Activated naive CD8-positive, alpha-beta T cell (primary cell): ENCODE measurements around the gene NTM.

Source experiments
- H3K27ac Mint-ChIP-seq: one replicate; pipeline ENCODE4 v1.8.0; 2021; ENCODE audit warnings: mixed read lengths
- H3K27me3 Mint-ChIP-seq: one replicate; pipeline ENCODE4 v1.8.0; 2021; ENCODE audit warnings: mixed read lengths
- H3K36me3 Mint-ChIP-seq: one replicate; pipeline ENCODE4 v1.8.0; 2021; ENCODE audit warnings: mixed read lengths
- H3K4me1 Mint-ChIP-seq: one replicate; pipeline ENCODE4 v1.8.0; 2021; ENCODE audit warnings: low read depth, mixed read lengths
- H3K4me3 Mint-ChIP-seq: one replicate; pipeline ENCODE4 v1.8.0; 2021; ENCODE audit warnings: mild to moderate bottlenecking, mixed read lengths
- H3K9me3 Mint-ChIP-seq: one replicate; pipeline ENCODE4 v1.8.0; 2021; ENCODE audit warnings: low read depth, mixed read lengths

Gene NTM

GRCh38 chr11:131750152-131750551 is 379.7 kb downstream of the NTM start:
- Mint-ChIP-seq H3K36me3 (no peaks in the 10 kb centered on the region), H3K4me1 (no peaks in the 10 kb centered on the region), H3K9me3 (no peaks in the 10 kb centered on the region), H3K27me3 (peaks cover 10% of the 10 kb centered on the region), H3K4me3 (no peak overlapping the region), H3K27ac (no peak overlapping the region)

- Mint-ChIP-seq H3K36me3 (no peaks in the 10 kb centered on the region), H3K27ac (no peak overlapping the region), H3K4me1 (no peaks in the 10 kb centered on the region), H3K27me3 (peaks cover 7% of the 10 kb centered on the region), H3K9me3 (no peaks in the 10 kb centered on the region), H3K4me3 (no peak overlapping the region)
Measured at GRCh38 chr11:131750692-131751091, 380.3 kb downstream of the NTM start.

GRCh38 chr11:131754671-131755070 is 384.3 kb downstream of the NTM start:
- Mint-ChIP-seq H3K4me1 (no peaks in the 10 kb centered on the region), H3K9me3 (no peaks in the 10 kb centered on the region), H3K36me3 (no peaks in the 10 kb centered on the region), H3K27ac (no peak overlapping the region), H3K27me3 (no peaks in the 10 kb centered on the region), H3K4me3 (no peak overlapping the region)

GRCh38 chr11:131756479-131757110 is 386.2 kb downstream of the NTM start:
- no peak overlapping the region for H3K4me3 Mint-ChIP-seq
- no peaks in the 10 kb centered on the region for H3K9me3 Mint-ChIP-seq
- no peaks in the 10 kb centered on the region for H3K4me1 Mint-ChIP-seq
- no peaks in the 10 kb centered on the region for H3K27me3 Mint-ChIP-seq
- no peak overlapping the region for H3K27ac Mint-ChIP-seq
- no peaks in the 10 kb centered on the region for H3K36me3 Mint-ChIP-seq

GRCh38 chr11:131758726-131759125 is 388.3 kb downstream of the NTM start:
- H3K4me3 Mint-ChIP-seq, result no peak overlapping the region
- H3K27ac Mint-ChIP-seq, result no peak overlapping the region

GRCh38 chr11:131759140-131759539 is 388.7 kb downstream of the NTM start:
- Mint-ChIP-seq H3K27ac (no peak overlapping the region), H3K36me3 (no peaks in the 10 kb centered on the region), H3K4me1 (no peaks in the 10 kb centered on the region), H3K27me3 (no peaks in the 10 kb centered on the region), H3K9me3 (no peaks in the 10 kb centered on the region), H3K4me3 (no peak overlapping the region)

More at GRCh38 chr11:131758726-131759125, 388.3 kb downstream of the NTM start:
- Mint-ChIP-seq H3K4me1 (no peaks in the 10 kb centered on the region), H3K27me3 (no peaks in the 10 kb centered on the region), H3K36me3 (no peaks in the 10 kb centered on the region), H3K9me3 (no peaks in the 10 kb centered on the region)

- H3K36me3 Mint-ChIP-seq, result no peaks in the 10 kb centered on the region
Measured at GRCh38 chr11:131760091-131761061, 390.0 kb downstream of the NTM start.

GRCh38 chr11:131762346-131763110 is 392.1 kb downstream of the NTM start:
- H3K4me1 Mint-ChIP-seq, result no peaks in the 10 kb centered on the region
- H3K27ac Mint-ChIP-seq, result no peak overlapping the region
- H3K27me3 Mint-ChIP-seq, result peaks cover 2% of the 10 kb centered on the region
- H3K4me3 Mint-ChIP-seq, result no peak overlapping the region
- no peaks in the 10 kb centered on the region for H3K9me3 Mint-ChIP-seq
- no peaks in the 10 kb centered on the region for H3K36me3 Mint-ChIP-seq

More at GRCh38 chr11:131760091-131761061, 390.0 kb downstream of the NTM start:
- no peaks in the 10 kb centered on the region for H3K9me3 Mint-ChIP-seq
- H3K4me3 Mint-ChIP-seq, result no peak overlapping the region
- H3K27ac Mint-ChIP-seq, result no peak overlapping the region
- H3K27me3 Mint-ChIP-seq, result no peaks in the 10 kb centered on the region
- H3K4me1 Mint-ChIP-seq, result no peaks in the 10 kb centered on the region

GRCh38 chr11:131763193-131763890 is 392.9 kb downstream of the NTM start:
- H3K27ac Mint-ChIP-seq, result no peak overlapping the region
- H3K4me3 Mint-ChIP-seq, result no peak overlapping the region
- peaks cover 2% of the 10 kb centered on the region for H3K27me3 Mint-ChIP-seq
- no peaks in the 10 kb centered on the region for H3K36me3 Mint-ChIP-seq
- no peaks in the 10 kb centered on the region for H3K4me1 Mint-ChIP-seq
- no peaks in the 10 kb centered on the region for H3K9me3 Mint-ChIP-seq

- Mint-ChIP-seq H3K9me3 (no peaks in the 10 kb centered on the region), H3K4me1 (no peaks in the 10 kb centered on the region), H3K27me3 (peaks cover 2% of the 10 kb centered on the region), H3K27ac (no peak overlapping the region), H3K4me3 (no peak overlapping the region), H3K36me3 (no peaks in the 10 kb centered on the region)
Measured at GRCh38 chr11:131764126-131764525, 393.7 kb downstream of the NTM start.

GRCh38 chr11:131764649-131765048 is 394.2 kb downstream of the NTM start:
- Mint-ChIP-seq H3K9me3 (no peaks in the 10 kb centered on the region), H3K36me3 (no peaks in the 10 kb centered on the region), H3K4me1 (no peaks in the 10 kb centered on the region), H3K27ac (no peak overlapping the region), H3K4me3 (no peak overlapping the region), H3K27me3 (peaks cover 2% of the 10 kb centered on the region)

GRCh38 chr11:131766637-131767036 is 396.2 kb downstream of the NTM start:
- no peaks in the 10 kb centered on the region for H3K36me3 Mint-ChIP-seq
- H3K9me3 Mint-ChIP-seq, result no peaks in the 10 kb centered on the region
- no peak overlapping the region for H3K27ac Mint-ChIP-seq
- H3K4me3 Mint-ChIP-seq, result no peak overlapping the region
- no peaks in the 10 kb centered on the region for H3K4me1 Mint-ChIP-seq
- peaks cover 2% of the 10 kb centered on the region for H3K27me3 Mint-ChIP-seq

GRCh38 chr11:131767421-131767820 is 397.0 kb downstream of the NTM start:
- no peaks in the 10 kb centered on the region for H3K36me3 Mint-ChIP-seq
- no peaks in the 10 kb centered on the region for H3K4me1 Mint-ChIP-seq
- peaks cover 2% of the 10 kb centered on the region for H3K27me3 Mint-ChIP-seq
- no peaks in the 10 kb centered on the region for H3K9me3 Mint-ChIP-seq
- H3K27ac Mint-ChIP-seq, result no peak overlapping the region
- no peak overlapping the region for H3K4me3 Mint-ChIP-seq

GRCh38 chr11:131770801-131771200 is 400.4 kb downstream of the NTM start:
- H3K4me1 Mint-ChIP-seq, result no peaks in the 10 kb centered on the region
- no peaks in the 10 kb centered on the region for H3K9me3 Mint-ChIP-seq
- H3K27me3 Mint-ChIP-seq, result peaks cover 2% of the 10 kb centered on the region
- H3K27ac Mint-ChIP-seq, result no peak overlapping the region
- no peaks in the 10 kb centered on the region for H3K36me3 Mint-ChIP-seq
- H3K4me3 Mint-ChIP-seq, result no peak overlapping the region
